ENCODE measurements around the gene EGFR.

Gene EGFR

GRCh38 chr7:55172881-55173609 is 154.2 kb downstream of the EGFR start:
- no peak for DNase-seq (ENCODE audit: low spot score)

- DNase-seq (ENCODE audit: low spot score) = no peak
These were observed 154.9 kb downstream of the EGFR start for GRCh38 chr7:55173671-55174070.

- DNase-seq (ENCODE audit: low spot score) = no peak
These were observed 155.6 kb downstream of the EGFR start for GRCh38 chr7:55174456-55174855.

GRCh38 chr7:55174856-55175255 is 156.0 kb downstream of the EGFR start:
- DNase-seq (ENCODE audit: low spot score) = no peak

- no peak for DNase-seq (ENCODE audit: low spot score)
These were observed 158.3 kb downstream of the EGFR start for GRCh38 chr7:55177068-55177530.

GRCh38 chr7:55177589-55178261 is 158.9 kb downstream of the EGFR start:
- no peak for DNase-seq (ENCODE audit: low spot score)

- no peak for DNase-seq (ENCODE audit: low spot score)
These were observed 159.6 kb downstream of the EGFR start for GRCh38 chr7:55178292-55178862.

- no peak for DNase-seq (ENCODE audit: low spot score)
These were observed 160.3 kb downstream of the EGFR start for GRCh38 chr7:55178863-55179773.

- DNase-seq (ENCODE audit: low spot score) = no peak
These were observed 161.3 kb downstream of the EGFR start for GRCh38 chr7:55179931-55180682.

GRCh38 chr7:55180963-55181542 is 162.2 kb downstream of the EGFR start:
- no peak for DNase-seq (ENCODE audit: low spot score)

GRCh38 chr7:55181762-55182161 is 162.9 kb downstream of the EGFR start:
- DNase-seq (ENCODE audit: low spot score) = no peak

GRCh38 chr7:55183897-55184296 is 165.1 kb downstream of the EGFR start:
- DNase-seq (ENCODE audit: low spot score) = no peak

GRCh38 chr7:55185321-55185802 is 166.5 kb downstream of the EGFR start:
- DNase-seq (ENCODE audit: low spot score) = no peak

- no peak for DNase-seq (ENCODE audit: low spot score)
These were observed 167.3 kb downstream of the EGFR start for GRCh38 chr7:55185941-55186609.

- DNase-seq (ENCODE audit: low spot score) = no peak
These were observed 169.1 kb downstream of the EGFR start for GRCh38 chr7:55187701-55188491.

- DNase-seq (ENCODE audit: low spot score) = no peak
These were observed 169.8 kb downstream of the EGFR start for GRCh38 chr7:55188590-55189138.

- no peak for DNase-seq (ENCODE audit: low spot score)
These were observed 170.4 kb downstream of the EGFR start for GRCh38 chr7:55189146-55189766.

GRCh38 chr7:55189878-55190436 is 171.1 kb downstream of the EGFR start:
- no peak for DNase-seq (ENCODE audit: low spot score)
